Activated naive CD4-positive, alpha-beta T cell treated with Interleukin-2 at 50 U/mL for 16 hours (primary cell): ENCODE data around the gene CHRM2.

Experiments
- DNase-seq: peaks from one replicate; pipeline ENCODE4 v3.0.0-alpha.2; 2020

The CHRM2 gene

GRCh38 chr7:136964347-136964746 is 95.9 kb downstream of the CHRM2 start:
- DNase-seq: no peak

GRCh38 chr7:136966825-136967224 is 98.4 kb downstream of the CHRM2 start:
- DNase-seq: no peak

- no peak for DNase-seq
Observed at GRCh38 chr7:136969761-136970160, 101.3 kb downstream of the CHRM2 start.

- DNase-seq: no peak
Observed at GRCh38 chr7:136971776-136972175, 103.3 kb downstream of the CHRM2 start.

GRCh38 chr7:136976504-136977251 is 108.2 kb downstream of the CHRM2 start:
- no peak for DNase-seq

GRCh38 chr7:136993377-136993776 is 124.9 kb downstream of the CHRM2 start:
- DNase-seq: no peak

GRCh38 chr7:136997735-136998134 is 129.3 kb downstream of the CHRM2 start:
- DNase-seq: no peak

- no peak for DNase-seq
Observed at GRCh38 chr7:136998495-136998894, 130.0 kb downstream of the CHRM2 start.

GRCh38 chr7:137000621-137001020 is 132.2 kb downstream of the CHRM2 start:
- DNase-seq: no peak

GRCh38 chr7:137001041-137001440 is 132.6 kb downstream of the CHRM2 start:
- DNase-seq: no peak

GRCh38 chr7:137001478-137001877 is 133.0 kb downstream of the CHRM2 start:
- DNase-seq: no peak

GRCh38 chr7:137003086-137003485 is 134.6 kb downstream of the CHRM2 start:
- DNase-seq: no peak

GRCh38 chr7:137003566-137003965 is 135.1 kb downstream of the CHRM2 start:
- DNase-seq: no peak

- DNase-seq: no peak
Observed at GRCh38 chr7:137005873-137006272, 137.4 kb downstream of the CHRM2 start.

GRCh38 chr7:137006293-137006692 is 137.8 kb downstream of the CHRM2 start:
- DNase-seq: no peak

GRCh38 chr7:137007001-137007694 is 138.7 kb downstream of the CHRM2 start:
- DNase-seq: no peak

GRCh38 chr7:137009404-137009803 is 141.0 kb downstream of the CHRM2 start:
- DNase-seq: no peak

GRCh38 chr7:137015015-137015414 is 146.6 kb downstream of the CHRM2 start:
- no peak for DNase-seq

- no peak for DNase-seq
Observed at GRCh38 chr7:137017221-137017620, 148.8 kb downstream of the CHRM2 start.

- no peak for DNase-seq
Observed at GRCh38 chr7:137018468-137018867, 150.0 kb downstream of the CHRM2 start.

- no peak for DNase-seq
Observed at GRCh38 chr7:137020351-137020750, 151.9 kb downstream of the CHRM2 start.

- no peak for DNase-seq
Observed at GRCh38 chr7:137025469-137026175, 157.2 kb downstream of the CHRM2 start.

GRCh38 chr7:137026176-137026500 is 157.7 kb downstream of the CHRM2 start:
- DNase-seq: no peak

- no peak for DNase-seq
Observed at GRCh38 chr7:137032436-137032835, 164.0 kb downstream of the CHRM2 start.
